Panc1 (cell line): ENCODE results near the gene TRAK2. TPM values are rescaled to one million over a fixed set of nuclear protein-coding genes. Genes with fewer than 3 reads are reported as not detected.

Experiments
- ATAC-seq: fragments of 200-7000 bp; cut with Tn5 transposase; 2 replicates; pipeline ENCODE4 v1.9.1; 2020; ENCODE audit warnings: mild to moderate bottlenecking, moderate library complexity
- BruUV-seq: library from RNA; stranded (reverse); fragments of 400-500 nt; replicated peaks from 2 replicates; lab custom pipeline; 2021; lab: Mats Ljungman, UMichigan
- CTCF ChIA-PET: fragments of 300-600 bp; sonication (Branson Sonifier 250); formaldehyde crosslinking; loops from one replicate; lab custom pipeline; 2022; ENCODE audit warnings: antibody characterized with exemption; lab: Charles Lee
- POLR2A ChIA-PET: fragments of 300-600 bp; sonication (Branson Sonifier 250); formaldehyde crosslinking; loops from one replicate; lab custom pipeline; 2022; ENCODE audit warnings: antibody characterized with exemption; lab: Charles Lee
- DNase-seq: peaks from one replicate; pipeline ENCODE4 v3.0.0-alpha.2; 2010; ENCODE audit warnings: low read depth, low spot score
- H3K27ac ChIP-seq: 2 replicates; pipeline ENCODE4 v1.5.1; 2011; ENCODE audit warnings: mild to moderate bottlenecking, low read length, inconsistent platforms
- H3K27me3 ChIP-seq: fragments of 200-500 bp; sonication (Bioruptor generic); 2 replicates; pipeline ENCODE4 v1.6.0; 2014; ENCODE audit warnings: low read length, inconsistent platforms; ENCODE audit not compliant: control insufficient read depth, insufficient read depth
- H3K36me3 ChIP-seq: fragments of 200-500 bp; sonication (Bioruptor generic); 2 replicates; pipeline ENCODE4 v1.5.1; 2014; ENCODE audit warnings: inconsistent platforms, mild to moderate bottlenecking, low read length, moderate library complexity; ENCODE audit not compliant: control insufficient read depth, insufficient read depth
- H3K4me1 ChIP-seq: 2 replicates; pipeline ENCODE4 v1.5.1; 2011; ENCODE audit warnings: inconsistent platforms, mild to moderate bottlenecking, low read length, moderate library complexity; ENCODE audit not compliant: control insufficient read depth, insufficient read depth
- H3K4me3 ChIP-seq, 2 experiments: 2 replicates each; pipeline ENCODE4 v1.5.1; 2011 to 2012; ENCODE audit warnings: low read depth in 2 of 2, low read length in 2 of 2, mild to moderate bottlenecking in 2 of 2, inconsistent platforms in 1 of 2, moderate library complexity in 1 of 2
- H3K9me3 ChIP-seq: fragments of 200-500 bp; sonication (Bioruptor generic); 2 replicates; pipeline ENCODE4 v1.5.1; 2014; ENCODE audit warnings: low read depth, mild to moderate bottlenecking, inconsistent platforms, low read length, moderate library complexity; ENCODE audit not compliant: control insufficient read depth, insufficient read depth
- POLR2AphosphoS5 ChIP-seq: IDR thresholded peaks from 2 replicates; pipeline ENCODE4 v1.6.1; 2012; ENCODE audit warnings: mild to moderate bottlenecking, low read depth, low read length, moderate library complexity
- SIN3A ChIP-seq: IDR thresholded peaks from 2 replicates; pipeline ENCODE4 v1.6.1; 2012; ENCODE audit warnings: low read depth, mild to moderate bottlenecking, low read length, moderate library complexity, borderline replicate concordance; ENCODE audit not compliant: insufficient read depth
- TCF7L2 ChIP-seq: IDR thresholded peaks from 2 replicates; pipeline ENCODE4 v1.6.1; 2011; ENCODE audit warnings: mild to moderate bottlenecking, low read depth, low read length, inconsistent platforms
- in situ Hi-C: cut with HindIII; loops from 2 replicates; pipeline ENCODE4 v1.10.0; 2016; ENCODE audit warnings: low sequenced_read_pairs, low pct_unique_long_range_greater_than_20kb
- intact Hi-C: fragments of 100-400 bp; cut with micrococcal nuclease; formaldehyde crosslinking; loops from one replicate; pipeline ENCODE4 v1.10.0; 2022; ENCODE audit not compliant: unreplicated experiment
- total RNA-seq: library from RNA; stranded (reverse); gene quantifications from one replicate; pipeline ENCODE4 v1.2.1, GENCODE V29; 2021; ENCODE audit not compliant: unreplicated experiment
- TF ChIP-seq, protein P1 (sequence below), 2 experiments: IDR thresholded peaks; 2 replicates each; pipeline ENCODE4 v1.6.1; 2011 to 2012; ENCODE audit warnings: low read depth in 2 of 2, control low read depth in 1 of 2, low read length in 1 of 2, mild to moderate bottlenecking in 1 of 2, moderate library complexity in 1 of 2; ENCODE audit not compliant: insufficient read depth in 1 of 2
- TF ChIP-seq, protein P2 (sequence below): fragments of 450-650 bp; IDR thresholded peaks from 2 replicates; pipeline ENCODE4 v1.5.1; 2017; ENCODE audit warnings: mild to moderate bottlenecking

Gene TRAK2
- total RNA-seq, 1 experiment from 2014 or later, result 35.7 TPM

DNA sequence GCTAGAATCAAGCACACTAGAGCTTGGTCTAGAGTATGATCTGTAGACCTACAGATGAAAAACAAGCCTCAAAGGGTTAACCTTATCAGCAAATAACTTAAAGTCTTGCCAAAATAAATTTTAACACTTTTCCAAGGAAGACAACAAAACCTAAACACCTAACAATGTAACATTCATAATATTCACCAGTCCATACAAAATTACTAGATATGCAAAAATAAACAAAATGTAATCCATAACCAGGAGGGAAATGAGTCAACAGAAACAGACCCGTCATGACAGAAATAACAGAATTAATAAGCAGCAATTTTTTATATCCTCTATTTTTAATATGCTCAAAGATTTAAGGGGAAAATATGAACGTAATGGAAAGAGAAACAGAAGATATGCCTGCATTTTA lies 36.1 kb downstream of the TRAK2 start:
- in situ Hi-C loops, result no loop called here
- CTCF ChIA-PET, result no interaction called here

DNA sequence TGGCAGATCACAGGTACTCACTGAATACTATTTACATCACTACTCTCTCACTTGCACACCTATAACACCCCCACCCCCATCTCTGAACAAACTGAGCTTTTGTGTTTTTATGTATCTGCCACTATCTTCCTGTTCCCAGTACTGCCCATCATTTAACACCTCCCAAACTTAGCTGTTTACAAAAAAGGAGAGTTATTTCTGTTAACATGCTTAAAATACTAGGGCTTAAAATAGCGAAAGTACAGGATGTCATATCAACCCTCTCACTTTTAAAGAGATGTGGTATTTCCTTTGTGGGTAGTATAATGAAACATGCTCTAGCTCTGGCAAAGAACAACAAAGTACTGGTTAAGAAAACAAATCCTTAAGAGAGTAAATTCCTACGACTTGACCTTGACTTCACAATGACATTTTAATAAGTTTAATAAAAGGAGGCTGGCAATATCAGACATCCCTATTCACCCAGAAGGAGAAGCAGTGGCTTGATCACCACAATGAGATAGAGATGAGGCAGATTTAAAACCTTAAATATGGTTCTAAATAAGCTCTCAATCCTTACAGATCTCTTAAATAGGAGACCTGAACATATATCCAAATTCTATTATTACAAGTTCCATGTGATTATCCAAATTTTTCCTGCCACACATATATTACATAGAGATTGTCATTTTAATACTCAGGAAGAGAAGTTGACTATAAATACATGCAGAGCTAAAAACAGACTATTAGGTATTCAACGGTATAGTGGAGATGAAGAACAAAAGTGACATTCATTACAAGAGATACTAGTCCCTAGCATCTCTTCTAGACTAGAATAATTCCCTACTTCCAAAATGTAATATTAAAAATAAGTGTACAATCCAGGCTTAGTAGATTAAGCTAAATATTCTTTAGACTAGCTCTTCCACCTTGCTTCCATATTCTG lies 36.9 kb downstream of the TRAK2 start:
- POLR2A ChIA-PET, result interaction anchor here (0.6 kb wide), 1 partner anchor 118 kb away, joined by 3 read pairs; no protein-coding TSS in a partner anchor
- no peaks in the 10 kb centered on the region for H3K4me1 ChIP-seq
- no peaks in the 10 kb centered on the region for H3K9me3 ChIP-seq
- TF ChIP-seq POLR2AphosphoS5, result no peak
- TF ChIP-seq, protein P1, sequence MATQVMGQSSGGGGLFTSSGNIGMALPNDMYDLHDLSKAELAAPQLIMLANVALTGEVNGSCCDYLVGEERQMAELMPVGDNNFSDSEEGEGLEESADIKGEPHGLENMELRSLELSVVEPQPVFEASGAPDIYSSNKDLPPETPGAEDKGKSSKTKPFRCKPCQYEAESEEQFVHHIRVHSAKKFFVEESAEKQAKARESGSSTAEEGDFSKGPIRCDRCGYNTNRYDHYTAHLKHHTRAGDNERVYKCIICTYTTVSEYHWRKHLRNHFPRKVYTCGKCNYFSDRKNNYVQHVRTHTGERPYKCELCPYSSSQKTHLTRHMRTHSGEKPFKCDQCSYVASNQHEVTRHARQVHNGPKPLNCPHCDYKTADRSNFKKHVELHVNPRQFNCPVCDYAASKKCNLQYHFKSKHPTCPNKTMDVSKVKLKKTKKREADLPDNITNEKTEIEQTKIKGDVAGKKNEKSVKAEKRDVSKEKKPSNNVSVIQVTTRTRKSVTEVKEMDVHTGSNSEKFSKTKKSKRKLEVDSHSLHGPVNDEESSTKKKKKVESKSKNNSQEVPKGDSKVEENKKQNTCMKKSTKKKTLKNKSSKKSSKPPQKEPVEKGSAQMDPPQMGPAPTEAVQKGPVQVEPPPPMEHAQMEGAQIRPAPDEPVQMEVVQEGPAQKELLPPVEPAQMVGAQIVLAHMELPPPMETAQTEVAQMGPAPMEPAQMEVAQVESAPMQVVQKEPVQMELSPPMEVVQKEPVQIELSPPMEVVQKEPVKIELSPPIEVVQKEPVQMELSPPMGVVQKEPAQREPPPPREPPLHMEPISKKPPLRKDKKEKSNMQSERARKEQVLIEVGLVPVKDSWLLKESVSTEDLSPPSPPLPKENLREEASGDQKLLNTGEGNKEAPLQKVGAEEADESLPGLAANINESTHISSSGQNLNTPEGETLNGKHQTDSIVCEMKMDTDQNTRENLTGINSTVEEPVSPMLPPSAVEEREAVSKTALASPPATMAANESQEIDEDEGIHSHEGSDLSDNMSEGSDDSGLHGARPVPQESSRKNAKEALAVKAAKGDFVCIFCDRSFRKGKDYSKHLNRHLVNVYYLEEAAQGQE (IDR thresholded peaks at IDR 0.05; ENCODE audit: insufficient read depth in 1 of 2, low read depth in 2 of 2, low read length in 1 of 2), result no peak
- TF ChIP-seq SIN3A, result no peak
- in situ Hi-C loops, result no loop called here
- CTCF ChIA-PET, result interaction anchor here (0.6 to 0.7 kb wide), 3 partner anchors 163 to 1579 kb away, joined by 3 read pairs; no protein-coding TSS in a partner anchor
- ATAC-seq (no peak), DNase-seq (no peak)
- no peak overlapping the region for H3K27ac ChIP-seq
- intact Hi-C loops, result no loop called here
- no peak overlapping the region for H3K4me3 ChIP-seq
- no peaks in the 10 kb centered on the region for H3K27me3 ChIP-seq
- no peaks in the 10 kb centered on the region for H3K36me3 ChIP-seq
- no TSS peak for BruUV-seq

More for the DNA sequence above, 36.1 kb downstream of the TRAK2 start:
- Histone ChIP-seq H3K4me1 (no peaks in the 10 kb centered on the region), H3K4me3 (no peak overlapping the region), H3K36me3 (no peaks in the 10 kb centered on the region), H3K27ac (no peak overlapping the region), H3K27me3 (no peaks in the 10 kb centered on the region), H3K9me3 (no peaks in the 10 kb centered on the region)
- BruUV-seq, result no TSS peak
- intact Hi-C loops, result no loop called here
- POLR2A ChIA-PET, result no interaction called here
- DNase-seq (no peak), ATAC-seq (no peak)
- TF ChIP-seq, protein P1 (IDR thresholded peaks at IDR 0.05; ENCODE audit: insufficient read depth in 1 of 2, low read depth in 2 of 2, low read length in 1 of 2), result no peak
- TF ChIP-seq, protein P2, sequence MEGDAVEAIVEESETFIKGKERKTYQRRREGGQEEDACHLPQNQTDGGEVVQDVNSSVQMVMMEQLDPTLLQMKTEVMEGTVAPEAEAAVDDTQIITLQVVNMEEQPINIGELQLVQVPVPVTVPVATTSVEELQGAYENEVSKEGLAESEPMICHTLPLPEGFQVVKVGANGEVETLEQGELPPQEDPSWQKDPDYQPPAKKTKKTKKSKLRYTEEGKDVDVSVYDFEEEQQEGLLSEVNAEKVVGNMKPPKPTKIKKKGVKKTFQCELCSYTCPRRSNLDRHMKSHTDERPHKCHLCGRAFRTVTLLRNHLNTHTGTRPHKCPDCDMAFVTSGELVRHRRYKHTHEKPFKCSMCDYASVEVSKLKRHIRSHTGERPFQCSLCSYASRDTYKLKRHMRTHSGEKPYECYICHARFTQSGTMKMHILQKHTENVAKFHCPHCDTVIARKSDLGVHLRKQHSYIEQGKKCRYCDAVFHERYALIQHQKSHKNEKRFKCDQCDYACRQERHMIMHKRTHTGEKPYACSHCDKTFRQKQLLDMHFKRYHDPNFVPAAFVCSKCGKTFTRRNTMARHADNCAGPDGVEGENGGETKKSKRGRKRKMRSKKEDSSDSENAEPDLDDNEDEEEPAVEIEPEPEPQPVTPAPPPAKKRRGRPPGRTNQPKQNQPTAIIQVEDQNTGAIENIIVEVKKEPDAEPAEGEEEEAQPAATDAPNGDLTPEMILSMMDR, result no peak
- TF ChIP-seq SIN3A (no peak), POLR2AphosphoS5 (no peak), TCF7L2 (no peak)
